Measurements from ENCODE around the gene POLN.

The POLN gene

GRCh38 chr4:2043396-2044118 is 198.4 kb downstream of the POLN start:
- no peak for DNase-seq (ENCODE audit: low read depth)
- TF ChIP-seq, protein P1, sequence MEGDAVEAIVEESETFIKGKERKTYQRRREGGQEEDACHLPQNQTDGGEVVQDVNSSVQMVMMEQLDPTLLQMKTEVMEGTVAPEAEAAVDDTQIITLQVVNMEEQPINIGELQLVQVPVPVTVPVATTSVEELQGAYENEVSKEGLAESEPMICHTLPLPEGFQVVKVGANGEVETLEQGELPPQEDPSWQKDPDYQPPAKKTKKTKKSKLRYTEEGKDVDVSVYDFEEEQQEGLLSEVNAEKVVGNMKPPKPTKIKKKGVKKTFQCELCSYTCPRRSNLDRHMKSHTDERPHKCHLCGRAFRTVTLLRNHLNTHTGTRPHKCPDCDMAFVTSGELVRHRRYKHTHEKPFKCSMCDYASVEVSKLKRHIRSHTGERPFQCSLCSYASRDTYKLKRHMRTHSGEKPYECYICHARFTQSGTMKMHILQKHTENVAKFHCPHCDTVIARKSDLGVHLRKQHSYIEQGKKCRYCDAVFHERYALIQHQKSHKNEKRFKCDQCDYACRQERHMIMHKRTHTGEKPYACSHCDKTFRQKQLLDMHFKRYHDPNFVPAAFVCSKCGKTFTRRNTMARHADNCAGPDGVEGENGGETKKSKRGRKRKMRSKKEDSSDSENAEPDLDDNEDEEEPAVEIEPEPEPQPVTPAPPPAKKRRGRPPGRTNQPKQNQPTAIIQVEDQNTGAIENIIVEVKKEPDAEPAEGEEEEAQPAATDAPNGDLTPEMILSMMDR (IDR thresholded peaks at IDR 0.05; ENCODE audit: insufficient read depth, low read depth, low read length, missing control alignments), result no peak
- H3K4me3 ChIP-seq (ENCODE audit: low read depth, low read length), result no peak overlapping the region

GRCh38 chr4:2042947-2043395 is 198.9 kb downstream of the POLN start:
- TF ChIP-seq, protein P1 (IDR thresholded peaks at IDR 0.05; ENCODE audit: insufficient read depth, low read depth, low read length, missing control alignments), result no peak
- H3K4me3 ChIP-seq (ENCODE audit: low read depth, low read length), result no peak overlapping the region
- no peak for DNase-seq (ENCODE audit: low read depth)

DNA sequence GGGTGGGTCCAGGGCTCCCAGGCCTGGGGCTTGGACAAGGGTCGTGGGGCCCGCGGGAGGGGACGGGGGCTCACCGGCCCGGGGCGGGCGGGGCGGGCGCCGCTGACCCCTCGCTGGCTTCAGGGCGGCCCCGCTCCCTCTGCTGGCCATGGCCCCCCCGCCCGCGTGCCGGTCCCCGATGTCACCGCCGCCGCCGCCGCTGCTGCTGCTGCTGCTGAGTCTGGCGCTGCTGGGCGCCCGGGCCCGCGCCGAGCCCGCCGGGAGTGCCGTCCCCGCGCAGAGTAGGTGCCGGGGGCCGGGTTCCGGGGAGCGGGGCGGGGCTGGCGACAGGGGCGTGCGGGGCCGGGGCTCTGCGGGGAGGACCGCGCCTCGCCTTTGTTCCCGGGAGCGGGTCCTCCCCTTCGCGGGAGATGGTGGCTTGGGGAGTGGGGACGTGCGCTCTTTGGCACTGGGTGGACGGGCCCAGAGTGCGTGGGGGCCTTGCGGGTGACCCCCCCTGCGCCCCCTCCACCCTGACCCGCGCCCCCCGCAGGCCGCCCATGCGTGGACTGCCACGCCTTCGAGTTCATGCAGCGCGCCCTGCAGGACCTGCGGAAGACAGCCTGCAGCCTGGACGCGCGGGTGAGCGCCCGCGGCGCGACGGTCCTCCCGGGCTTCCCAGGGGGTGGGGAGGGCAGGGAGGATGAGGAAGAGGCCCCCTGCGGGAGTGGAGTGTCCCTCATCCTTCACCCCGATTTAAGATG is 199.5 kb downstream of the POLN start:
- H3K4me3 ChIP-seq (ENCODE audit: low read depth, low read length), result peak overlapping the region; percentile 81
- peak; percentile 41 for DNase-seq (ENCODE audit: low read depth)
- TF ChIP-seq, protein P1 (IDR thresholded peaks at IDR 0.05; ENCODE audit: insufficient read depth, low read depth, low read length, missing control alignments), result no peak

DNA sequence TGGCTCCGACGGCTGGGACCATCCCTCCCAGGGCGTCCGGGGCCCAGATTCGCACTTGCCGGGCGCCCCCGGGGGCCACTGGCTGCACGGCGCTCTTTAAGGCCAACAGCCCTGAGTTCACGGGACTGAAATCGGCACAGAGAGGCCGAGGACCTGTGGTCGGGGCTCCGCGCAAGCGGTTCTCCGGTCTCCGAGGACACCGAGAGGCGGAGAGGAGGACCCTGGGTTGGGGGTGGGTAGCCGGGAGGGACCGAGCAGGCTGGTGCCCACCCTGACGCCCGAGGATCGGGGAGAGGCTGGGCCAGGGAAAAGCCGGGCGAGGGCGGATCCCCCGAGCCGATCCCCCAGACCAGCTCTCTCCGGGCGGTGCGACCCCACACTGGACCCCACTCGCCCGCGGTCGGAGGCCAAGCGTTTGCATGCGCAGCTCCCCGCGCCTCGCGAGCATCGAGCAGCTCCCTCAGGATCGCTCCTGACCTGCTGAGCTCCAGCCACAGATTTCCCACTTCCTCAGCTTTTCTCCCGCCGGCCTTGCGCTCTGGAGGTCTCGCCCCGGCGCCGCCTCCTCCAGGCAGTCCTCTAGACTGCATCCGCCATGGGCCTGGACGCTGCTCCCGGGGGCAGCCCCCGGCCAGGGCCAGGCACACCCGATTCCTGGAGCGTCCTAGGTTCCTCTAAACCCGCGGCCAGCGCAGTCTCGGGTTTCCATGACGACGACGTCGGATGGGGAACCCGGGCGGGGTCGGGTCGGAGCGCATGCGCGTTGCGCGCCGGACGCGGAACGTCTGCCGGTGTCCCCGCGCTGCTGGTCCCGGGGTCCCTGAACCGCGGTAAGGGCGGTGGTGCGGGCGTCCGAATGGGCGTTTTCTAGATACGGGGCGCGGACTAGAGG is 200.4 kb downstream of the POLN start:
- TF ChIP-seq, protein P1 (IDR thresholded peaks at IDR 0.05; ENCODE audit: insufficient read depth, low read depth, low read length, missing control alignments), result no peak
- peak overlapping the region; percentile 81 for H3K4me3 ChIP-seq (ENCODE audit: low read depth, low read length)
- DNase-seq (ENCODE audit: low read depth), result peak; percentile 90

DNA sequence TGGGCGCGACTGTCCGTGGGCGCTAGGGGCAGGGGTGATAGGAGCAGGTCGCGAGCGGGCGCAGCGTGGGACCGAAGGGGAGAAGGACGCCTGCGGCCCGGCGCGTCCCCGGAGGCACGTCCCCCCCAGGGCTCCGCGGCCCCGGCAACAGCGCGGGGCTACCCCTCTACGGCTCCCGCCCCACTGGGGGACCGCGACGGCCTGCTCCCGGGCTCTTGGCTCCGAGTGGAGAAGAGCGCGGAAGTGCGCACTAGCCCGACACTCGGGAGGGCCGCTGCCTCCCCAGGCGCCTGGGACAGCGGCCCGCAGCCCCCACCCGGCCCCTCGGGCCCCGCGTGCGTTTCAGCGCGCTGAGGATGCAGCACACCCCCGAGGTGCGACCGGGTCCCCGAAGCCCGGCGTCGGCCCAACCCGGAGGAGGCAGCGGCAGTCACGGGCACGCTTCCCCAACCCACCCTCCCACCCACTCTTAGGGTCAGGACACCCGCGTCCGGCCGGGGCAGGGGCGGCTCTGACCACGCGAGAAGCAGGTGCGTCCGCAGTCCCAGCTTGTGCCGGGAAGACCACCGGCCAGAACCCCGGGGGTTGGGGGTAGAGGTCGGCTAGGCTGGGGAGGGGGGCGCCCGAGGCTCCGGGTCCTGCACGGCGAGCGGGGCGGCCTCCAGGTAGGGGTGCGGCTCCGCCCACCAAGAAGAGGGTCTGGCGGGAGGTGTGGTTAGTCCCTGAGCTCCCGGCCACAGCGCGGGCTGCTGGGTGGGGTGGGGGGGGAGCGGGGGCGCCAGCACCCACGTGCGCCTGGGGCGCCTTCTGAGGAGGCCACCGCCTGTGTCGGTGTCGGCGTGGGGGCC is 201.3 kb downstream of the POLN start:
- no peak overlapping the region for H3K4me3 ChIP-seq (ENCODE audit: low read depth, low read length)
- TF ChIP-seq, protein P1 (IDR thresholded peaks at IDR 0.05; ENCODE audit: insufficient read depth, low read depth, low read length, missing control alignments), result no peak
- no peak for DNase-seq (ENCODE audit: low read depth)

DNA sequence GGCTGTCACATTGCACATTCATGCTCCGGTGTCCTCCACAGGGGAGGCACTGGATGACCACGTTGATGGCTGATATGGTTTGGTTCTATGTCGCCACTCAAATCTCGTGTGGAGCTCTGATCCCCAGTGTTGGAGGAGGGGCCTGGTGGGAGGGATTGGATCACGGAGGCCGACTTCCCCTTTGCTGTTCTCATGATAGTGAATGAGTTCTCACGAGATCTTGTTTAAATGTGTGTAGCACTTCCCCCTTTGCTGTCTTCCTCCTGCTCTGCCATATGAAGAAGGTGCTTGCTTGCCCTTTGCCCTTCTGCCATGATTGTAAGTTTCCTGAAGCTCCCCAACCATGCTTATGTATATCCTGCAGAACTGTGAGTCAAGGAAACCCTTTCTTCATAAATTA is 205.1 kb downstream of the POLN start:
- no peak for DNase-seq (ENCODE audit: low read depth)
- no peak overlapping the region for H3K4me3 ChIP-seq (ENCODE audit: low read depth, low read length)
- TF ChIP-seq, protein P1 (IDR thresholded peaks at IDR 0.05; ENCODE audit: insufficient read depth, low read depth, low read length, missing control alignments), result no peak

Data from GM12865 (cell line).